GM19372 (cell line): ENCODE measurements around the gene GGTLC1.

Experiments used
- ATAC-seq: cut with Tn5 transposase; IDR thresholded peaks from one replicate; pipeline ENCODE4 v1.9.1; 2021; ENCODE audit warnings: mild to moderate bottlenecking, low read depth, moderate library complexity; ENCODE audit not compliant: unreplicated experiment

Gene GGTLC1

DNA sequence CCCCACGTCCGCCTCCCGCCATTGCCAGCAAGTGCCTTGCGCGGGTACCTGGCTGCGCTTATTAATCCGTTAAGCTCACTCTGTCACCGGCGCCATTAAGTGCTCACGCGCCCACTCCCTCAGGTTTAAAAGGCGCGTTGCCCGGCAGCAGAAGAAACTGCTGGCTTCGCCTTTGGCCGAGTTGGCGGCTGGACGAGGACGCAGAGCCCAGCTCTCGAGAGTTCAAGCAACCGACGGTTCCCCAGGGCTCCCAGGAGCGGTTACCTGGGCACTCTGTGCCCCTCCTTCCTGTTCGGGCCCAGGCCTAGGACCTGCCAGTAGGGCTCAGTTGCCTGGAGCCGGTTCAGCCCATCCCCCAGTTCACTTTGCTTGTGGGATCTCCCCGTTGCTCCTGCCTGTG is at the start of gene GGTLC1:
Gene GGTLC1 (minus strand): TSS at position 219 of the 400 bp plus-strand sequence. CDS start 2,168 bp downstream, outside the sequence.
- ATAC-seq, result no peak

GRCh38 chr20:24034820-24035219 is 46.2 kb upstream of the GGTLC1 start:
- no peak for ATAC-seq

DNA sequence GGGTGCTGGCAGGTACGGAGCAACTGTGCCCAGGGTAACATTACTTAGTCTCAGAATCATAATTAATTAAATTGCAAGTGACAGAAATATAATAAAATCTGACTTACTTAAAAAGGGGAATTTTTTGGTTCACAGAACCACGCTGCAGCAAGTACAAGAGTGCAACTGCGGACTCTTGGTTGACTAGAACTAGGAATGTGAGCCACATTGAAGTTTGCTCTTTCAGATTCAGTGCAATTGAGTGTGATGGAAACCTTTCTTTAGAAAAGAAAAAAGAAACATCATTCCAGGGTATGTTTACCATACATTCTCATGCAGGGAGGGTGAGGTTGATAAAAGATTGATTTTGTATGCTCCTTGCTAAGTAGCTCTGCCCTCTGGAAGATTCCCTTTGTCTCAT is 45.0 kb upstream of the GGTLC1 start:
- no peak for ATAC-seq

GRCh38 chr20:24033151-24033550 is 44.6 kb upstream of the GGTLC1 start:
- no peak for ATAC-seq

GRCh38 chr20:24032400-24032898 is 43.9 kb upstream of the GGTLC1 start:
- ATAC-seq, result no peak

DNA sequence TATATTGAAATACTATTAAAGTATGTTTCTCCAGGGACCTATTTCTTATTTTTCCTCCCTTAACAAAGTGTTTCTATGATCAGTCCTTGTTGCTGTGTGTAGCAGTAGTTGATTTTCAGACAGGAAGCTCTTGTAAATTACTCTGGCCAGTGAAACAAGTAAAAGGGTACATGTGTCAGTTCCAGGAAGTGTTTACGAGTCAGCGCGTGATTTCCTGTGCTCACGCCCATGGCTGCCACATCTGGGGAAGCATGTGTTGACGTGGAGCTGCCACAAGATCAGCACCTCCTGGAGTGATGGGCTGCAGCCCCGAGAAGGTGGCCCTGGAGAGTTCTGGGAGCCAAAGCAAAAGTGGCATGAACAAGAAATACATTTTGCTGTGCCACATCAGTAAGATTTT is 38.6 kb upstream of the GGTLC1 start:
- ATAC-seq, result no peak

DNA sequence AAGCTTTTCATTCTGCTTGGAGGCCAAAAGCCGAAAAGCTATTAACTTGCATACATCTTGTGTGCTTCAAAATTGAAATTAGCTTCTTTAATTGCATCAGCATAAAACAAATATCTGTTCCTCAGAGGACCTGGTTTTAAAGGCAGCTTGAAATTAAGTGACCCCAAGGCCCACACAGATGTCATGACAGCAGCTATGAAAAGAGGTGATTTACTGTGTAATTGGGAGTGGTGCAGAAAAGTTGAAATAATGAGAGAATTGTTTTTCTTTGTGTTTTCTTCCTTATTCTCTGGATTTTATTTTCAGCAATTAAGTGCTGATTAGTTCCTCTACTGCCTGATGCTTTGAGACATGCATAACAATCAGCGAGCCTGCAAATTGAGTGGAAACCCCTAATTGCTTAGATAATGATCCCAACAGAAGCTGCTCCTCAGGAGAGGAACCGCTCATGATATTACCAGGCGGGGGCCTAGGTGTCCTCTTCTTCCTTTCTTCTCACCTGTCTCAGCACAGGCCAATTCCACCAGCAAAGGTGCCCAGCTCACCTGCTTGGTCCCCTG is 34.1 kb upstream of the GGTLC1 start:
- ATAC-seq, result no peak

DNA sequence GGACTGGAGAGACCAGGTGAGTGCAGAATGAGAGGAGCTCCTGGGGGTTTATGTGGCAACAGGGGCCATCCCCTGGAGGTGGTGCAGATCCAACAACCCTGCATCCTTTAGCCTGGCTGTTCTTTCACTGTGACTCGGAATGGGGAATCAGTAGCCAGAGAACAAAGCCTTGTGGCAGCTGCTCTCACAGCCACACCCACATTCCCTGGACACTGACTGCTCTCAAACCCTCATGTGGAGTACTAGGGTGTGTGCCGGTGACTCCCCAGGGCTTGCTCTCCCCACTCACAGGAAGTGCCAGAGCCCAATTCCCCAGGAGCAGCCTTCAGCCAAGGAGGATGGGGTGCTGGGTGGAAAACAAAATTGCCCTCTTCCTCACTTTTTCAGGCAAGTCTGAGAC is 30.2 kb upstream of the GGTLC1 start:
- ATAC-seq, result no peak

GRCh38 chr20:24017458-24017755 is 28.8 kb upstream of the GGTLC1 start:
- no peak for ATAC-seq

DNA sequence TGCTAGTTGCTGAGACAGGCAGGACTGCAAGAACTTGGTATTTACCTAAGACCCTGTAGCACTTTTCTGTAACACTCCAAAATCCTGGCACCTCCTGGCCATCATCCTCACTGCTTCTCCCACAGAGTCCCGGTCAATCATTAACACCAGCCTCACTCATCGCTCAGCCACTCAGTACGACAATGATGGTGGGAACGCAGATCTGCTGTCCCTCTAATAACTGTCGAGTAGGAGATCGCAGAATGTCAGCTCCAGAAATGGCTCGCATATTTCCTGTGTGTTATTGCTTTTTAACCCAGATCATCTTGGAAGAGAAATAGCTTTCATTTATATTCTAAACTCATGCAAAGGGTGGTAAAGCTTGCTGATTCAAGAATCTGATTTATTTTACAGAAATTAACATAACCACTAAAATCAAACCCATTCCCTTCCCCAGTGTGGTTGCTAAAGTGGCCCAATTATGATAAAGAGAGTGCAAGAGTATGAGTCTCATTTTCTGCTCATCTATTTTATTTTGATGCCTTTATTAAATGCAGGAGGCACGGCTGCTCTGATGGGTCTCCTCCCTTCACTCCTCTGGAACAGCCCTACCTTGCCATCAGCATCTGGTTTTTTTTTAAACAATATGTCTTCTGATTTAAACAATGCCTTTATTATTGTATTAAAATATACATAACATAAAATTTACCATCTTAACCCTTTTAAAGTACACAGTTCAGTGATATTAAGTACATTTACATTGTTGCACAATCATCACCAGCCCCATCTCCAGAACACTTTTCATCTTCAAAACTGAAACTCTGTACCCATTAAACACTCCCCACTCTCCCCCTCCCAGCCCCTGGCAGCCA is 28.3 kb upstream of the GGTLC1 start:
- ATAC-seq, result no peak

- ATAC-seq, result no peak
These were observed 25.4 kb upstream of the GGTLC1 start for GRCh38 chr20:24013953-24014352.

DNA sequence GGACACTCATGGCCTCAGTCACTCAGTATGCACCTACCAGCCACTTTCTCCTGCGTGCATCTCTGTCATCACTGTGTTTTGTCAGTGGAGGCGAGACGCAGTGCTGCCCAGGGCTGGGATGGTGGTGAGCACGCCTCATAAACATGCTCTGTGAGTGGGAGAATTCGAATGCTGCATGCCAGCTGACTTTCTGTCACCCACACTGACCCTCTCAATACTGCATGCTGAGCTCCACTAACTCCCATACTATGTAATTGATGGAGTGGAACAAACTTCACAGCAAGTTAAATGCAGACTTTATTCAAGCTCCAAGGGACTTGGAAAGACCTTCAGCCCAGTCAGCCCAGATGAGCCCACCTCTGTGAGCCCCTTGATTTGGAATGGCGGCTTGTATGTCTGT is 22.7 kb upstream of the GGTLC1 start:
- ATAC-seq, result no peak

GRCh38 chr20:24007758-24008157 is 19.2 kb upstream of the GGTLC1 start:
- ATAC-seq, result no peak

DNA sequence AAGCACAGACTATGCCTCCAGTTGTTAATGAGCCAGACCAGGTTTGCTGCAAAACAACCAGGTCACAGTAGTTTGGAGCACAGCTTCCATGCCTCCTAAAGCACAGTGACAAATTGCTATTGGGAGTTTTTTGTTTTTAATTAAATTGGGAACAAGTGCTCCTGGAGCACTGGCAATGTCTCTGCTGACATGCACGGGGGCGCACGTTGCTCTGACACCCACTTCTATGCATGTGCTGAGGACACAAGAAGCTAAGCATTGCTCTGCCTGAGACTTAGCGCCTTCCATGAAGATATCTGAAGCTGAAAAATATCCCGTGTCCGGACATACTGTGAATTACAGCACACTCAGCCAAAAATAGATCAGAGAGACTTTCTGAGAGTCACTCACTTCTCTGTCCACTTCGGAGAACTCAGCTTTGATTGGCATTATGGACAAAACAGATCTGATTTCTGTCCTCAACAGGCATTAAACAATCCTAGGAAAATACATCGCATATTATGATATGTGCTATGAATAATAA is 18.6 kb upstream of the GGTLC1 start:
- no peak for ATAC-seq

GRCh38 chr20:24006626-24007025 is 18.0 kb upstream of the GGTLC1 start:
- no peak for ATAC-seq

DNA sequence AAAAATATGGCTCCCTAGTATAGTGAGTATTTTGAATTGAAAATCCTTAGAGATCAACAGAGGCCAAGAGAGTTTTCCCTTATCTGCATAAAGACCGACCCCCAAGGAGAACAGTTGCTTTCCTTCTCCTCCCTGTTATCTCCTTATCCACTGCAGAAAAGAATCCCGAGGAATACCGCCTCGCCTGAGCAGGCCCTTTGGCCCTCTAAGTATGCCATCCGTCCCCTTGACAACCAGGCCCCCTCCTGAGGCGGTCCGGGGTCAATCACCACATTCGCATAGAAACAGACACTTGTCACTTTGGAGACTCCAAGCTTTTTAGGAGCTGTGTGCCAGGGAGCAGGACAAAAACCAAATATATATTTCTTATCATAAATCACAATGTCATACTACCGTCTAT is 15.9 kb upstream of the GGTLC1 start:
- ATAC-seq, result no peak

- ATAC-seq, result no peak
These were observed 14.3 kb upstream of the GGTLC1 start for GRCh38 chr20:24002896-24003295.

DNA sequence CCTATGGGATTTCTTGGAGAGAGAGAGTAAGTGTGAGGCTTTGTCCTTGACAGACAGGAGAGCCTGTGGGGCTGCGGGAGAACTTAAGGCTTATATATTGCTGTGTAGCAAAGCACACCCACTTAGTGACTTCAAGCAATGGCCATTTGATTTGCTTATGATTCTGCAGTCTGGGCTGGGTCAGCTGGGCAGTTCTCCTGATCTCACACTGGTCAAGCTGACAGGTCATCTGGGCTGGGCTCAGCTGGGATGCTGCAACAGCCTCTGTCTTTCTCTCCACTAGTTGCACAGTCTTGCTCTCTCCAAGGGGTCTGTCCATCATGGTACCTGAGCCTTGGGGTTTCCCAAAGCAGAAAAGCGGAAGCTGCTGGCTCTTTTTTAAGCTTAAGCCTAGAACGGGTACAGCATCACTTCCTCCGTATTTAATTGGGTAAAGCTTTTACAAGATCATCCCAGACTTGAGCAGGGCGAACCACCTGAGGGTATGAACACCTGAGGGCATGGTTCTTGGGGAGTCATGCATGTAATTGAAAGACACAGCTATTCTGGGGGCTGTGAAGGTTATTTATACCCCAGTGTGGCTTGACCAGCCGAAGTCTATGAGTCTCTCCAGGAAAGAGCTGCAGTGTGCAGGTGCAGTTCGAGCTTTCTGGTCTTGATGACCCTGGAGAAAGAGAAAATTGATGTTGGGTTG is 13.3 kb upstream of the GGTLC1 start:
- ATAC-seq, result no peak

DNA sequence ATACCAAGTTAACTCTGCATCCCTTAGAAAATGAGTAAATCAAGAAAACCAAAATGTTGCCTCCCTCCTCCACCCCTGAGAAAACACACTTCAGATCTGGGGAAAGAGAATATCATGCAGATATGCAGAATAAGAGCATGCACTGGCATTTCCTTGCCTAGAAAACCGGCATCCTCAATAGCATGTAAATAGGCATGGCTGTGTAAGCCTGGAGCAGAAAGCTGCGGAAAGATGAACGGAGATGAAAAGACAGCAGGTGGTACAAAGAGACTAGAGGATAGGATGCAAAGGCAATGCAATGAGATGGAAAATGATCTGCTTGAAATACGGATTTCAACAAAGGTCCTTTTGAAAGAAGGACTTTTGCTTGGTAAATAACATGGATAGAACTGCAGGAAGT is 10.3 kb upstream of the GGTLC1 start:
- no peak for ATAC-seq

- no peak for ATAC-seq
These were observed 9.8 kb upstream of the GGTLC1 start for GRCh38 chr20:23998392-23998791.

DNA sequence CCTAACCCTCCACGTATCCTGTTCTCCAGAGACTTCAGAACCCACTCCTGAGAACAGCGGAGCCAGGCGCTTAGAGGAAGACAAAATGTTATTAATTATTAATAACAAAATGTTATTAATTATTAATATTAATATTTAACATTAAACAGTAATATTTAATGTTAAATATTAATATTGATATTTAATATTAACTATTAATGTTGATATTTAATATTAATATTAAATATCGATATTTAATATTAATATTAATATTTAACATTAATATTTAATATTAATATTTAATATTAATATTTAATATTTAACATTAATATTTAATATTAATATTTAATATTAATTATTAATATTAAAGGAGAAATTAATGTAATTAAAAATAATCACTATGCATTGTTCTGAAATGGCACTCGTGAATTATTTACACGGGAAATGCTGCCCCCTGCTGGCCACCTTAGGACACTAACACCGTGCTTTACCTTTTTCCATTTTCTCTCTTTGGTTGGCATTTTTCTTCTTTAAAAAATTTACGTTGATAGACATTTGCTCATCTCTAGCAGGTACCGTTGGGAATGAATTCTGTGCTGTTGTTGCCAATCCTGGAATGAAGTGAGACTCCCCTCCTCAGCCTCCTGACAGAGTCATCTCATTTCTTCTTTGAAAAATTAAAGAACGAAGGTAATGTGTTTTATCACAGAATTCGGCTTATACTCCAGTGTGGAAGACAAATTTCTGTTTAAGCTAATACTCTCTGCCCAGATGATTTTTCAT is 7.5 kb upstream of the GGTLC1 start:
- no peak for ATAC-seq
